GM12892 (cell line): Measurements from ENCODE around the gene LRCH1.

Experiments used
- DNase-seq: peaks from one replicate; pipeline ENCODE4 v3.0.0; 2011; ENCODE audit not compliant: insufficient read length
- FAIRE-seq: peaks from 2 replicates; lab custom pipeline; 2011; peaks lifted over from hg19 to GRCh38; lab: Jason Lieb, UNC
- POLR2A ChIP-seq: IDR thresholded peaks from 2 replicates; pipeline ENCODE4 v1.6.1; 2011; ENCODE audit warnings: low read depth, low read length, control low read depth
- POLR2AphosphoS5 ChIP-seq: IDR thresholded peaks from 2 replicates; pipeline ENCODE4 v1.6.1; 2011; ENCODE audit warnings: low read depth, low read length, control low read depth
- TAF1 ChIP-seq: IDR thresholded peaks from 2 replicates; pipeline ENCODE4 v1.6.1; 2011; ENCODE audit warnings: low read depth, mild to moderate bottlenecking, control low read depth, low read length, borderline replicate concordance

LRCH1 gene

DNA sequence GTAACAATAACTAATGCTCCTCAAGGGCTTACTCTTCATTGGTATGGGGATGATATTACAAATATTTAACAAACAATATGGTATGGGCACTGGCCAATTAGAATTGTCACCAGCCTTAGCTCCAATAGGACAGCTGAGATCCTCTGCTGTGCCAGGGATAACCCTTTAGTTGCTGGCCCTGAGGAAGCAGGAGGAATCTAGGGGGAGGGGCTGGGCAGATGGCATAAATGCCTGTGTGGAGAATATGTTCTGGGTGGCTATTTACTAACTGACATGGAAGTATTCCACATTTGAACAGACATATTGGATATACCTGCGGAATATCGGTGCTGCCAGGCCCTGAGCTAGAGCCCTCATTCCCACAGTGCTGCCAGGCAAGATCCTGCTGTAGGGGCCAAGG is 16.6 kb upstream of the LRCH1 start:
- DNase-seq: no peak
- no peak for TF ChIP-seq POLR2A
- TF ChIP-seq TAF1: no peak
- TF ChIP-seq POLR2AphosphoS5: no peak
- no peak for FAIRE-seq

DNA sequence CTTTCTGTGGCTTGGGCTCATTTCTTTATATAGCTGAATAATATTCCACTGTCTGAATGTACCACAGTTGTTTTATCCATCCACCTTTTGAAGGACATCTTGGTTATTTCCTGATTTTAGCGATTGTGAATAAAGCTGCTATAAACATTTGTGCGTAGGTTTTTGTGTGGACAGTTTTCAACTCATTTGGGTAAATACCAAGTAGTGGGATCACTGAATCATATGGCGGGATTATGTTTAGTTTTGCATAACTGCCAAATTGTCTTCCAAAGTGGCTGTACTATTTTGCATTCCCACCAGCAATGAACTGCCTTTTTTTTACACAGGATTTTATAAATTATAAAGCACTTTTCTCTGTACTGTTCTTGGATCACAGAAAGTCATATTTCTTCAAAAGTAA is 13.7 kb upstream of the LRCH1 start:
- no peak for DNase-seq
- no peak for TF ChIP-seq TAF1
- no peak for TF ChIP-seq POLR2A
- TF ChIP-seq POLR2AphosphoS5: no peak
- no peak for FAIRE-seq

DNA sequence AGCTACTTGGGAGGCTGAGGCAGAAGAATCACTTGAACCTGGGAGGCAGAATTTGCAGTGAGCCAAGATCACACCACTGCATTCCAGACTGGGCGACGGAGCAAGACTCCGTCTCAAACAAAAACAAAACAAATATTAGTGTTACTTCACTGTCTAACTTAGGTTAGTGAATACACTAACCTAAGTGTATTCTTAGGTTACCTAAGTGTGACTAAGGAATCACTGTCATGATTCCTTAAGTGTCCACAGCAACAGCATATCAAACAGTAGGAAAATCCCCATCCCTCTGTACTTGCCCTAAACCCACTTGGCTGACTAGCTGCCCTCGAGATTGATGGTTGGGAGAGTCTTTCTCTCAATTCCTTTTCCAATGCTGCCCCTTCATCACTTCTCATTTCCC is 11.8 kb upstream of the LRCH1 start:
- no peak for TF ChIP-seq TAF1
- no peak for TF ChIP-seq POLR2AphosphoS5
- no peak for TF ChIP-seq POLR2A
- FAIRE-seq (no peak), DNase-seq (no peak)

DNA sequence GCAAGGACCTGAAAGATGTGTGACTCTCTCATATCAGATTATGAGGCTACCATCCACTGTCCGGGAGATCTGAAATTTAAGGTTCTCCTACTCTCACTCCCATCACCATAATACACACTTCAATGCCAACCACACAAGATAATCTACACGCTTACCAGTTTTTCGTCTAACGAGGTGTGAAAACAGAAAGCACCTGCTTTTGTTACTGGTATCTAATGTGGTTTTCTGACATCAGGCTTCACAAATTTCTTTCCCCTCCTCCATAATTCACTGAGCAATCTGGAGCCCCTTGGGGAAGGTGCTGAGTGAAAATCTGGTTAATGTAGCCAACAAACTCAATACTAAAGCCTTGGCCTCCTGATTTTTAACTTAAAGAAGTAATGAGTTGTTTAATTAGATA is 10.1 kb upstream of the LRCH1 start:
- TF ChIP-seq TAF1 (no peak), POLR2AphosphoS5 (no peak), POLR2A (no peak)
- FAIRE-seq (no peak), DNase-seq (no peak)

DNA sequence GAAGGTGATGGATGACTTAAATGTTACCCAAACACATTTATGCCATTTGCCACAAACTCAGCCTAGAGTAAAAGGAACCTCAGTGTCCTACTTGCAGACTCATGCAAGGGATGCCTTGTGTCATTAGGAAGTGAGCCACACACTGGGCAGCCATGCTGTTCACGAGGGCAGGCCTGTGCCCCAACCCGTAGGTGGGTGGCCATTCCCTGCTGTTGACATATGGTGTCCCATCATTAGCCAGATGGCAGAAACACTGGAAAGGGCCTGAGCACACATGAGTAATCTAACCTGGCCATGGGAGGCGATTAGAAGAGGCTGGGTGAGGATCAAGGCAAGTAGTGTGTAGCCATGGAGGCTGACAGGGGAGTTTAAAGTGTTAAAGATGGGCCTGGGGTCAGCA is 9.7 kb upstream of the LRCH1 start:
- FAIRE-seq (no peak), DNase-seq (no peak)
- TF ChIP-seq TAF1: no peak
- TF ChIP-seq POLR2A: no peak
- no peak for TF ChIP-seq POLR2AphosphoS5

DNA sequence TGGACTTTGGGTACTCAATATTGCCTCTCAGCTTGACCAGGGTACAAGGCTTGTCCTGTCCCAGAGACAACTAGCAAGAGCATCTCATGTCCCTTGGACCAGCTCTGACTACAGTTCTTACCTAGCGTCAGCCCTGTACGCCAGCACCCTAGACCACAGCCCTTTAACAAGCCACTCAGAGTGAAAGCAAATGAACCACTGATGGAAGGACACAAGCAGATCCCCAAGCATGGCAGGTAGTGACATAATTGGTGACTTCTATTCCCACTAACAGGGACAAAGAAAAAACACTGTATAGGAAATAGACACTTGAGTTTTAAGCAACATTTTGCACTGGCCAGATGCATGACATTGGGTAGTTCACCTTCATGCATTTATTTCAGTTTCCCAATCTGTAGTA is 8.8 kb upstream of the LRCH1 start:
- FAIRE-seq: no peak
- DNase-seq: no peak
- no peak for TF ChIP-seq POLR2A
- TF ChIP-seq TAF1: no peak
- no peak for TF ChIP-seq POLR2AphosphoS5

DNA sequence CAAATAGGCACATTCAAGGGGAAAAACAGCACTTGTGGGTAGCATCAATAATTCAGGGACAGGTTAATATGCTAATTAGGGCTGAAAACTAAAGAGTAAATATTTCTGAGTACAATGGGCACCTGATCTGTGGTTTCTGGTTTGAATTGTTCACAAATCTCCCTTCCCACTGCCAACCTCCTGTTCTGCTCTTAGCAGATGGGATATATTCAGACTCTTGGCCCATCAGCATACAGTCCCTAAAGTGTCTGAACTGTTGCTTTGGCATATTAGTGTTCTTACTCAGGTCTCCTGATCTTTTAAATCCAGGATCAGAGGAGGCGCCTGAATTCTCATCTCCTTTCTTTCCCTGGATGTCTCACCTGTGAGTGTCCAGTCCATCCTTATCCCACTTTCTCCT is 8.2 kb upstream of the LRCH1 start:
- DNase-seq (no peak), FAIRE-seq (no peak)

DNA sequence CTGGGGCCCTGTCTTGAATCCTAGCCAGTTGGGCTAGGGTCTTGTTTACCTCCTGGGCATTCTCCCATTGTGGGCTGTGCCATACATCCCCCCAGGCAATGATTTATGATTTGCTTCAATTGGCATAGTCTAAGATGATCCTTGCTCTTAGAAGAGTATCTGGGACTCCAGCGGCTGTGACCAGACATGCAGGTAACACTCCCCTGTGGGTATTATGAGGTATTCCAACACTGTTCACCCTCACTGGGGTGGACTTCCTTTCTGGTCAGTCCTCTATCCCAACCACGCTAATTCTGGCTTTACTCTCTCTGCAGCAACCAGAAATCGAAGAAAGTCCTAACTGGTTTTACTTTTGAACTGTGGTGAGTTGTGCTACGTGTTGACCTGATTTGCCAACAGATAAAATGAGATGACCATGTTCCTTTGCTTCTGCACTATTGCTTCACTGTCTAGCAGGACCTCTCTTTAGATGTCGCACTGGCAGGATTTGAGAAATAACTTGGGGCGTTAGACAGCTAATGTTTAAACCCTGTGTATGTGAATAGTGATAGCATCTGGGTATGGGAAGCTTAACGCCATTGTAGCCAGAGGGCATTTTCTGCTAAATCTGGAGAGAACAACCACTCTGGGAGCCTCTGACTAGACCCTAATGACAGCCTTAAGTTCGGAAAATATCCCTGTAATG is 6.7 kb upstream of the LRCH1 start:
- DNase-seq (no peak), FAIRE-seq (no peak)
- no peak for TF ChIP-seq TAF1
- TF ChIP-seq POLR2A: no peak
- TF ChIP-seq POLR2AphosphoS5: no peak

More for the DNA sequence above, 8.2 kb upstream of the LRCH1 start:
- no peak for TF ChIP-seq POLR2AphosphoS5
- TF ChIP-seq POLR2A: no peak
- no peak for TF ChIP-seq TAF1

DNA sequence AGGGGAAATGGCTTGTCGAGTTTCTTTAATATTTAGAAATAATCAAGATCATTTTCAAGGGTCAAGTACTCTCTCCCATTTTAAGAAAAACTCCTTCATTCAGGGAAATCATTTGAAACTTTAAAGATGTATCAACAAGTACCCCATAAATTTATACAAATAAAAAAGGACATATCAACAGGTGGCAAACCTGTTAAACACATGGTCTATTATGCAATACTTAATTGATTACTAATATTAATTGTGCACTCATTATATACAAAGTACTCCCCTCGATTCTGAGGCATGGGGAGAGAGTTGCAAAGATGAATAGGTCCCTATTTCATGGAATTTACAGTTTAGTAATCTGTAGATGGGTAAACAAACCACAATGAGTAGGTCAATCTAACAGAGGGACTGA is 2.1 kb upstream of the LRCH1 start:
- no peak for DNase-seq
- no peak for FAIRE-seq
- TF ChIP-seq POLR2A (no peak), TAF1 (no peak), POLR2AphosphoS5 (no peak)

DNA sequence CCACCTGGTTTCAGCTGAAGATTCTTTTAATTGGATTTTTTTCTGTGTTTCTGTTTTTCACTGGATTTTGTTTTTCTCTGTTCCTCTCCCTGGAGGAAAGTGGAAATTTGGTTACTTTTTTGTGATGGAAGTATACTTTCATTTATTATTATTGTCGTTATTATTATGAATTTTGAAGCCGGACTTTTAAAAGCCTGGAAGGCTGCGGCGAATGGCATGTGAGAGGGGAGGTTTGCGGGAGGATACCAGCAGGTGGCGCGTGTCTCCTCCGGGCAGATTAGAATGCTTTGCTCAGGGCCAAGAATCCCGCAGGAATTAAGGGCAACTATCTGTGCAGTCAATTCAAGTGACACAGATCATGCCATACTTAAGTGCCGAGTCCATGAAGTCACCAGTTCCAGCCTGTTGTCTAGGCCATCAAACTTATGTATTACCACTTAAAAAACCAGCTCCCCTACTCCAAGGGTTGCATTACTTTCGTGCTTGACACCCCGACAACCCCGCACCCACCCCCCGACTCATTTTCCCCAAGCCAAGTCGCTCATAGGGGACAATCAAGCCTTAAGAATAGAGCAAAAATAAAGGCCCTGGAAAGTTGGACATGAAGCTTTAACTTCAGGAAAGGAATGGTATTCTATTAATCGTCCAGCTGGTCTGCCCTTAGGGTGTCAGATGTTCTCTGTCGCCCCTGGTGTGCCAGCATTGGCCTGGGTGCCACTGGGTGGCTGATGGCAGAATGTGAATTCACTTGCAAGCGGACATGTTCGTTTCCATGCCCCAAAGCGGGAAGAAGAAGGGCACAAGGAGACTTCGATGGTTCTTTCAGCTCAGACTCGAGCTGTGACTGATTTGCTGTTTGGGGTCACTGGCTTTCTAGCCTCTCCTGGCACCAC is 1.3 kb upstream of the LRCH1 start:
- no peak for TF ChIP-seq POLR2A
- no peak for TF ChIP-seq TAF1
- no peak for TF ChIP-seq POLR2AphosphoS5
- DNase-seq (no peak), FAIRE-seq (peak; percentile 93)

DNA sequence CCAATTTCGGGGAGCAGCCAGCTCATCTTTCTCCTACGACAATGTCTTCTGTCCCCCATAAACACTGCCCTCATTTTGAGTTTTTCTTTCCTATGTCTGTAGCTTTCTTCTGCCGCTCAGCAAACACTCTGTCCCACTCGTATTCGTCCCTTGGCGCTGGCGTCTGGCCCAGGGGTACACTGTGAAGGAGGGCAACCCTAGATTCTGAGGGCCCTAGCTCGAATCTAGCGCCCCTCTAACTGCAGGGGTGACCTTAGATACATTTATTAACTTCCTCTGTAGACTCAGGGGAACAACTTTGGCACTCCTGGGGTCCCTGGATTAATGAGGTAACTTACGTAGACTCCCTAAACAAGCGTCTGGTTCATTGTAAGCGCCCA is 677 bp upstream of the LRCH1 start:
- DNase-seq: no peak
- TF ChIP-seq TAF1: no peak
- no peak for TF ChIP-seq POLR2A
- no peak for TF ChIP-seq POLR2AphosphoS5
- FAIRE-seq: no peak

DNA sequence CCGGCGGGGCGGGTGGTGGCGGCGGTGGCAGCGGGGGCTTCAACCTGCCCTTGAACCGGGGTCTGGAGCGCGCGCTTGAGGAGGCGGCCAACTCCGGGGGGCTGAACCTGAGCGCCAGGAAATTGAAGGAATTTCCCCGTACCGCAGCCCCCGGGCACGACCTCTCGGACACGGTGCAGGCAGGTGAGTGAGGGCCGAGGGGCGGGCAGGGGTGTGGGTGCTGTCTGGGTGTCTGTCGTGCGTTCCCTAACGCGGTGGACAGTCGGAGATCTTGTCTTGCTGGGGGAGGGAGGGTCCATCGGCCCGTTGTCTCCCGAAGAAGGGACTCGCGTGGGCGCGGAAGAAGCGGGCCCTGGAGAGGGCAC is 533 bp downstream of the LRCH1 start:
- TF ChIP-seq POLR2AphosphoS5 (no peak), POLR2A (no peak), TAF1 (no peak)
- FAIRE-seq (no peak), DNase-seq (no peak)
